Vagina (tissue), 2 donors: ENCODE data around the gene TUBGCP2.
"Not testable (repeated sequence)": the region's sequence is repeated elsewhere in the genome, so short reads cannot be mapped to it uniquely, and the experiment has no call there.

Experiments used
- POLR2A ChIP-seq, 2 donors: fragments of 450-650 bp; IDR thresholded peaks; one replicate each; pipeline ENCODE4 v1.6.1; 2017; ENCODE audit warnings: antibody characterized with exemption in 2 of 2, mild to moderate bottlenecking in 2 of 2, moderate library complexity in 2 of 2
- TF ChIP-seq, protein P1 (sequence below), 3 experiments: fragments of 450-650 bp in 2 of 3; fragments of 200-600 bp in 1 of 3; sonication (generic) in 1 of 3; IDR thresholded peaks; one replicate each; pipeline ENCODE4 v1.5.1; 2017 to 2019; ENCODE audit warnings: antibody characterized with exemption in 3 of 3, mild to moderate bottlenecking in 2 of 3, moderate library complexity in 2 of 3

DNA sequence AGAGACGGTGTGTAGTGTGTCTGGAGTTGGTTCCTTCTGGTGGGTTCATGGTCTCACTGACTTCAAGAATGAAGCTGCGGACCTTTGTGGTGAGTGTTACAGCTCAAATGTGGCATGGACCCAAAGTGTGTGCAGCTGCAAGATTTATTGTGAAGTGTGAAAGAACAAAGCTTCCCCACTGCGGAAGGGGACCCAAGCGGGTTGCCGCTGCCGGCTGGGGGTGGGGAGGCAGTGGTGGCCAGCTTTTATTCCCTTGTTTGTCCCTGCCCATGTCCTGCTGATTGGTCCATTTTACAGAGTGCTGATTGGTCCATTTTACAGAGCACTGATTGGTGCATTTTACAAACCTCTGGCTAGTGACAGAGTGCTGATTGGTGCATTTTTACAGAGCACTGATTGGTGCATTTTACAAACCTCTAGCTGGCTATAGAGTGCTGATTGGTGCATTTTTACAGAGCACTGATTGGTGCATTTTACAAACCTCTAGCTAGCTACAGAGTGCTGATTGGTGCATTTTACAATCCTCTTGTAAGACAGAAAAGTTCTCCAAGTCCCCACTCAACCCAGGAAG, 12.3 kb upstream of the TUBGCP2 start:
- TF ChIP-seq, protein P1, sequence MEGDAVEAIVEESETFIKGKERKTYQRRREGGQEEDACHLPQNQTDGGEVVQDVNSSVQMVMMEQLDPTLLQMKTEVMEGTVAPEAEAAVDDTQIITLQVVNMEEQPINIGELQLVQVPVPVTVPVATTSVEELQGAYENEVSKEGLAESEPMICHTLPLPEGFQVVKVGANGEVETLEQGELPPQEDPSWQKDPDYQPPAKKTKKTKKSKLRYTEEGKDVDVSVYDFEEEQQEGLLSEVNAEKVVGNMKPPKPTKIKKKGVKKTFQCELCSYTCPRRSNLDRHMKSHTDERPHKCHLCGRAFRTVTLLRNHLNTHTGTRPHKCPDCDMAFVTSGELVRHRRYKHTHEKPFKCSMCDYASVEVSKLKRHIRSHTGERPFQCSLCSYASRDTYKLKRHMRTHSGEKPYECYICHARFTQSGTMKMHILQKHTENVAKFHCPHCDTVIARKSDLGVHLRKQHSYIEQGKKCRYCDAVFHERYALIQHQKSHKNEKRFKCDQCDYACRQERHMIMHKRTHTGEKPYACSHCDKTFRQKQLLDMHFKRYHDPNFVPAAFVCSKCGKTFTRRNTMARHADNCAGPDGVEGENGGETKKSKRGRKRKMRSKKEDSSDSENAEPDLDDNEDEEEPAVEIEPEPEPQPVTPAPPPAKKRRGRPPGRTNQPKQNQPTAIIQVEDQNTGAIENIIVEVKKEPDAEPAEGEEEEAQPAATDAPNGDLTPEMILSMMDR (IDR thresholded peaks at IDR 0.05): not testable (repeated sequence)
- not testable (repeated sequence) for TF ChIP-seq POLR2A (IDR thresholded peaks at IDR 0.05)
